GM12864 (cell line): ENCODE measurements around the gene ZNF429.
"Not testable (repeated sequence)": the region's sequence is repeated elsewhere in the genome, so short reads cannot be mapped to it uniquely, and the experiment has no call there.

Experiments used
- DNase-seq: peaks from one replicate; pipeline ENCODE4 v3.0.0-alpha.2; 2011; ENCODE audit warnings: low read depth
- H3K4me3 ChIP-seq: 2 replicates; pipeline ENCODE4 v1.5.1; 2011; ENCODE audit warnings: mild to moderate bottlenecking, low read depth, low read length, control low read depth
- TF ChIP-seq, protein P1 (sequence below): IDR thresholded peaks from 2 replicates; pipeline ENCODE4 v1.5.1; 2011; ENCODE audit warnings: low read depth, mild to moderate bottlenecking, moderate library complexity, low read length, control low read depth, inconsistent platforms; ENCODE audit errors: missing control alignments

The ZNF429 gene

DNA sequence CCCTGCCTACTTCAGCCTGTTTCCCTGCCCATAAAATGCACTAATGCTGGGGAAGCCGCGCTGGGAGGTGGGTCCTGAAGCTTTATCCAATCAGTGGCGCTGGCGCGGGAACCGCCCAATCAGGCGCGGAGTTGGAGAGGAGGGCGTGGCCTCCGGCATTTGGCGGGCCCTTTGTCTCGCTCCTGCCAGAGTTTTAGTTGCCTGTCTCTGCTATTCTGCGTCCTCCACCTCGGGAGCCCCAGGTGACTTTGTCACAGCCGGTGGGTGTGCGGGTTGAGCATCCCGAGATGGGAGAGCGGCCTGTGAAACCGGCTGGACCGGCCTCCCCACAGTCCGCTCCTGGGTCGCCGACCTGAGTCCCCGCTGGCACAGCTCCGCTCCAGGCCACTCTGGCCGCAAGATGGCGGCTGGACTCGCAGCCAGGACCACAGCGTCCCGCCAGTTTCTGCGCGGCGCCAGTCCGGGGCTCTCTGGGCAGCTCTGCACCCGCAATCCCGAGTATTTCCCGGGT is 30.7 kb upstream of the ZNF429 start:
- DNase-seq: peak; percentile 13
- TF ChIP-seq, protein P1, sequence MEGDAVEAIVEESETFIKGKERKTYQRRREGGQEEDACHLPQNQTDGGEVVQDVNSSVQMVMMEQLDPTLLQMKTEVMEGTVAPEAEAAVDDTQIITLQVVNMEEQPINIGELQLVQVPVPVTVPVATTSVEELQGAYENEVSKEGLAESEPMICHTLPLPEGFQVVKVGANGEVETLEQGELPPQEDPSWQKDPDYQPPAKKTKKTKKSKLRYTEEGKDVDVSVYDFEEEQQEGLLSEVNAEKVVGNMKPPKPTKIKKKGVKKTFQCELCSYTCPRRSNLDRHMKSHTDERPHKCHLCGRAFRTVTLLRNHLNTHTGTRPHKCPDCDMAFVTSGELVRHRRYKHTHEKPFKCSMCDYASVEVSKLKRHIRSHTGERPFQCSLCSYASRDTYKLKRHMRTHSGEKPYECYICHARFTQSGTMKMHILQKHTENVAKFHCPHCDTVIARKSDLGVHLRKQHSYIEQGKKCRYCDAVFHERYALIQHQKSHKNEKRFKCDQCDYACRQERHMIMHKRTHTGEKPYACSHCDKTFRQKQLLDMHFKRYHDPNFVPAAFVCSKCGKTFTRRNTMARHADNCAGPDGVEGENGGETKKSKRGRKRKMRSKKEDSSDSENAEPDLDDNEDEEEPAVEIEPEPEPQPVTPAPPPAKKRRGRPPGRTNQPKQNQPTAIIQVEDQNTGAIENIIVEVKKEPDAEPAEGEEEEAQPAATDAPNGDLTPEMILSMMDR: no peak
- peak overlapping the region; percentile 28; the same call in 1 of the 2 replicates for H3K4me3 ChIP-seq

DNA sequence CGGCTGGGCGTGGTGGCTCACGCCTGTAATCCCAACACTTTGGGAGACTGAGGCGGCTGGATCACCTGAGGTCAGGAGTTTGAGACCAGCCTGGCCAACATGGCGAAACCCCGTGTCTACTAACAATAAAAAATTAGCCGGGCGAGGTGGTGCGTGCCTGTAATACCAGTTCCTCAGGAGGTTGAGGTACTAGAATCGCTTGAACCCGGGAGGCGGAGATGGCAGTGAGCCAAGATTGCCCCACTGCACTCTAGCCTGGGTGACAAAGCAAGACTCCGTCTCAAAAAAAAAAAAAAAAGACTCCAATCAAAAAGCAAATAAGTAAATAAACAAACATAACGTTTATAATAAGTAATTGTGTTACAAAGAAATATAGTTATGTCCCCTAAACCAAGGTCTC is 23.0 kb upstream of the ZNF429 start:
- not testable (repeated sequence) for H3K4me3 ChIP-seq, DNase-seq

DNA sequence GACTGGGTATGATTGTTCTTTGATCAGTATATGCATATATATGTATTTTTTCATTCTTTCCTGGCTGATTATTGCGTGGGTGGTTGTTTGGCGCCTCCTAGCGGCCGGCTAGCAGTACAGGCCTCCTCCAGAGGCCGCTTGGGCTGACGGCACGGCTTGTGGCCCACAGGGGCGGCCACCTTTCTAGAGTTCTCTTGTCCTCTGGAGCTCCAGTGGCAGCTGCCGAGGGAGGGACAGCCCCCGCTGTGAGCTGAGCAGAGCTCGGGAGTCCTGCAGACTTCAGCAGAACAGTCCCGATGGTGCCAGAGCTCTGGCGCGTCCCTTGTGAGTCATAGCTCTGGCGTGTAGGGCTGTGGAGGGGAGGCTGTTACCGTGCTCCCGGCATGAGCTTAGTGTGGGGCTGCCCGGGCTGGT is 22.5 kb upstream of the ZNF429 start:
- no peak for DNase-seq
- no peak overlapping the region for H3K4me3 ChIP-seq
- TF ChIP-seq, protein P1: peak; percentile 29

DNA sequence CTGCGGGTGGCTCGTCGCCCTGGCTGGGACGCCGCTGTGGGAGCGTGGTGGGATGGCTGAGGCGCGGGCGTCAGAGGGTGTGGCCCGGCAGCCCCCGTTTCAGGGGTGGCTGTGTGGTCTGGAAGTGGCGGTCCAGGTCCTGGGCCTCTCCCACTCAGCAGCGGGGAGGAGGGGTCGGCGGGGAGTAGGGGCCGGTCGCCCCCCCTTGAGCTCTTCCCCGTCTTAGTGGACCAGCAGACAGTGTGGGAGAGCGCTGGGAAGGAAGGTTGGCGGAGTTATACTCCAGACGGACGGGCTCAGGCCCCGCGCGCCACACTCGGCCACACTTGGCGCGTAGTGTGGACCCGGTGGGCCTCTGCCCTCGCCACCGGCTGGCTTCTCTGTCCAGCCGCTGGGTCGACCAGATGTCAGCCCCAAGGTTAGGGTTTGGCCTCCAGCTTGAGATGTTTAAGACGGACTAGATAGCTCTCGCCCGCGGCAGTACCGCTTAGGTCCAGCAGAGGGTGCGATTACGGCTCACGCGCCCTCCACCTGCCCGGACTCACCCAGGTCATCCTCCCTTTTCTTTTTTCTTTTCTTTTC is 21.7 kb upstream of the ZNF429 start:
- DNase-seq: no peak
- TF ChIP-seq, protein P1: peak; percentile 50
- H3K4me3 ChIP-seq: no peak overlapping the region

DNA sequence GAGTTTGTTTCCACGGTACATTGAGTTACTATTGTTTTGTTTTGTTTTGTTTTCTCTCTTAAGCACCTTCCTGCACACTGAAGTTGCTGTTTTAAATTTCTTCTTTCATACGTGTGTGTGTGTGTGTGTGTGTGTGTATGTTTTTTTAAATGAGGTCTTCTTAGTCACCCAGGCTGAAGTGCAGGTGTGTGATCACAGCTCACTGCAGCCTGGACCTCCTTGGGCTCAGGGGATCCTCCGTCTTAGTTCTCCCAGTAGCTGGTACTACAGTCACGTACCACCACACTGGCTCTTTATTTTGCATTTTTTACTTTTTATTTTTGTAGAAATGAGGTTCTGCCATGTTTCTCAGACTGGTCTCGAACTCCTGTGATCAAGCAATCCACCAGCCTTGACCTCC is 20.8 kb upstream of the ZNF429 start:
- no peak overlapping the region for H3K4me3 ChIP-seq
- TF ChIP-seq, protein P1: no peak
- no peak for DNase-seq

DNA sequence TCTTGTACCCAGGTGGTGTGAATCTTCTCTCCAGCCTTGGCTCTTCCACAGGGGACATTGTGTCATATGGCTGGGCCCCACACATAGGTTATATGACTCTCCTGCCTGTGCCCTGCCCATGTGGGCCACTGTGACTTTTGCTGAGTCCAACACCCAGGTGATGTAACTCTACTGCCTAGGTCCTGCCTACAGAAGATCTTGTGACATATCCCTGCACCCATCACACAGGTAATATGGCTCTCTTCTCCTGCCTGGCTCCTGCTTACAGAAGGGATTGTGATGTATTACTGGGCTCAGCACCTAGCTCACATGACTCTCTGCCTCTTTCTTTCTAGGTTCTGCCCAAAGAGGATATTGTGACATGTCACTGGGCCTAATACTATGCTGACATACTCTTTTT is 19.5 kb upstream of the ZNF429 start:
- TF ChIP-seq, protein P1: no peak
- H3K4me3 ChIP-seq: no peak overlapping the region
- no peak for DNase-seq

DNA sequence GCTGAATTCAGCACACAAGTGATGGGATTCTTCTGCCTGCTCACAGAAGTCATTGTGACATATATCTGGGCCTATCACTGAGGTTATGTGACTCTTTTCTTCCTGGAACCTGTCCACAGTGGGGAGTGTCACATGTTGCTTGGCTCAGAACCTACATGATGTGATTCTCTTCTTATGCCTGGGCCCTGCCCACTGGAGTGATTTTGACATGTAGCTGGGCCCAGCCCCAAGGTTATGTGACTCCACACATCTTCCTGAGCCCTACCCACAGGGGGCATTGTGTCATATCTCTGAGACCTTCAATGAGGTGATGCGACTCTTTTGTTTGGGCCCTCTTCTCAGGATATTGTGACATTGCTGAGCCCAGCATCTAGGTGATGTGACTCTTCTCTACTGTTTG is 17.4 kb upstream of the ZNF429 start:
- TF ChIP-seq, protein P1: no peak
- DNase-seq: no peak

More for the DNA sequence above, 17.4 kb upstream of the ZNF429 start:
- H3K4me3 ChIP-seq: no peak overlapping the region
